Mesenteric fat pad (tissue), 1 donor: ENCODE measurements around the gene GDPGP1. TPM values are rescaled to one million over a fixed set of nuclear protein-coding genes. Genes with fewer than 3 reads are reported as not detected.
"Not testable (repeated sequence)": the region's sequence is repeated elsewhere in the genome, so short reads cannot be mapped to it uniquely, and the experiment has no call there.

ENCODE experiments used
- DNase-seq: peaks from one replicate; pipeline ENCODE4 v3.0.0-alpha.2; 2020; ENCODE audit warnings: low spot score
- long read RNA-seq: library from polyadenylated mRNA; unstranded; transcript quantifications from one replicate; pipeline ENCODE4 v2.0.0, GENCODE V29; 2020
- total RNA-seq: library from RNA; stranded (reverse); fragmentation: NEBNext Ultra II Directional; extraction: Animal tissue kit (Norgen Biotek cat#: 25700); gene quantifications from one replicate; pipeline ENCODE4 v1.2.1, GENCODE V29; 2021
- donor health status: DM: yes; HTN: yes; CAD: no.

GDPGP1 gene, protein sequence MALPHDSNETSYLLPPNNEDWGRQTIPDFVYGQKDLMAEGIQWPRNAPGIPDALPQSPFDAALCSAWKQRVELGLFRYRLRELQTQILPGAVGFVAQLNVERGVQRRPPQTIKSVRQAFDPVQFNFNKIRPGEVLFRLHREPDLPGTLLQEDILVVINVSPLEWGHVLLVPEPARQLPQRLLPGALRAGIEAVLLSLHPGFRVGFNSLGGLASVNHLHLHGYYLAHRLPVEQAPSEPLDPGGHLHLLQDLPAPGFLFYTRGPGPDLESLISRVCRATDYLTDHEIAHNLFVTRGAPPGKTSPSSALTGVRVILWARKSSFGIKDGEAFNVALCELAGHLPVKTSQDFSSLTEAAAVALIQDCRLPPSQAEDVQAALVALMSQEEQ
- total RNA-seq, result 8.1 TPM
- long read RNA-seq, transcript GDPGP1-204 (4 exons, 850 nt), result major isoform, 8 of 9 reads
- long read RNA-seq, partial matches to known transcripts, result 0 of 9 reads
- long read RNA-seq, other reads (novel, unspliced or antisense), result 0 of 9 reads

DNA sequence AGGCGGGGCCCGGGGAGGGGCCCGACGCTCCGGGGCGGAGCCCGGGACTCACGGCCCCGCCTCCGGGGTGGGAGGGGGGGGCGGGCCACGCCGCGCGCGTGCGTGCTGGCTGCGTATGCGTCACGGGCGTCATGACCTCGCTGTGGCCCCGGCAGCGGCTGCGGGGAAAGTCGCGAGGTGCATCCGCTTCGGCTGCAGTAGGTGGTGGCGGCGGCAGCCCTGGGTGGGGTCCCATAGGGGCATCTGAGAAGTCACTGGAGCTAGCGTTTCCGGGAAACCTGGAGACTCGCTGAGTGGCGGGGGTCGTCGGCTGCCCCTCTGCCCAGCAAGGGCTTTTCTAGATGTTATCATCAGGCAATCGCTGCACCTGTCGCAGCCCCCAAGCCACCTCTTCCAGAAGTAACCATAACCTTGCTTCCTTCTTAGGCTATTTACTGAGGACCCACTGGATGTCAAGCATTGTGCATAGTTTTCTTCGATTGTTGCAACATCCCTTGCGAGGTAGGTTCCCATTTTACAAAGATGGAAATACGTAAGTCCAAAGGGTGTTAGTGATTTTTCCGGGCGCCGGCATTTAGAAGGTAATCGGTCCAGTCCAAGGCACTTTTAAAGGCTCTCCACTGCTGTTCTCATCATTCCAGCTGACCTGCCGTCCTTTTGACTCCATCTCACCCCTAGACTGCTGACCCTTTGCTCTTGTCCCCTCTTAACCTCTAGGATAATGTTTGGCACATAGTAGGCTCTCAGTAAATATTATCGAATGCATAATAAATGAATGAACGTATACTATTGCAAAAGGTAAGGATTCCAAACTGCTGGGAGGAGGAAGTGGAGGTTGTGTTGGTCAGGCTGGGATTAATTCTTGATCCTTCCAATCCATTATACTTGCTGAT lies at the start of gene GDPGP1:
Gene GDPGP1, plus strand, starts transcription at position 114 of the 893 bp plus-strand sequence. CDS start 6,700 bp downstream, outside the sequence.
- no peak for DNase-seq

DNA sequence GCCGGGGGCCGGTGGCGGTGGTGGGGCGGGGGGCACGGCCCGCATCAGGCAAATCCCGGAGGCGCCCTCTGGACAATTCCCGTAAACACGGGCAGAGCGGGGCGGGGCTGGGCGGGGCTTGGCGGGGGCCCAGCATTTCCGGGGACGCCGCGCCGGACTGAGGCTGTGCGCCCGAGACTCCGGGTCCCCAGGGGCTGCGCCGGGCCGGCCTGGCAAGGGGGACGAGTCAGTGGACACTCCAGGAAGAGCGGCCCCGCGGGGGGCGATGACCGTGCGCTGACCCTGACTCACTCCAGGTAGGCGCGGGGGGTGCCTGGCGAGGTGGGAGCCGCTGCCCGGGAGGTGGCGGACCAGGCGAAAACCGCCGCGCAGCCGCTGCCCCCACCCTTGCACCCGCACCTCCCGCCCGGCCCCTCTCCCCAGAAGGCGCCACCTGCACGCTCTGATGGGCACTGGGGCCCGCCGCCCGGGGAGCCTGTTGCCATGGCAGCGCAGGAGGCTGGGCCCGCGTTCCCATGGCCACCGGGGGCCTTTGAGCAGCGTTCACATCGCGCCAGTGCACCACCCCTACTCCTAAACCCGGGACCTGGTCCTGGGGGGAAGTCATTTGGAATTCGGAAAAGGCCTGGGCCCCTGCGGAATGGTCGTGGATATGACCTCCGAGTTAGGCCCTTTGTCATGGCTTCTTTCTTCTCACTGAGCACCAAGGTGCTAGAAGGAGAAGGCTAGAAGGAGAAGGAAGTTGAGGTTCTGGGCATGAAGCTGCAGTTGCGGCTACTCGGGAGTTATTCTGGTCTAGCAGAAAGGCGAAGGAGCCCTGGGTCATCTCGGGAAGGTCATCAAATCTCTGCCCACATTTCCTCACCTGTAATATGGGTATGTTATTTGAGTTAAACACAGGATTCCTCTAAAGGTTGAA lies 49.0 kb upstream of the GDPGP1 start:
- peak; percentile 93 for DNase-seq

DNA sequence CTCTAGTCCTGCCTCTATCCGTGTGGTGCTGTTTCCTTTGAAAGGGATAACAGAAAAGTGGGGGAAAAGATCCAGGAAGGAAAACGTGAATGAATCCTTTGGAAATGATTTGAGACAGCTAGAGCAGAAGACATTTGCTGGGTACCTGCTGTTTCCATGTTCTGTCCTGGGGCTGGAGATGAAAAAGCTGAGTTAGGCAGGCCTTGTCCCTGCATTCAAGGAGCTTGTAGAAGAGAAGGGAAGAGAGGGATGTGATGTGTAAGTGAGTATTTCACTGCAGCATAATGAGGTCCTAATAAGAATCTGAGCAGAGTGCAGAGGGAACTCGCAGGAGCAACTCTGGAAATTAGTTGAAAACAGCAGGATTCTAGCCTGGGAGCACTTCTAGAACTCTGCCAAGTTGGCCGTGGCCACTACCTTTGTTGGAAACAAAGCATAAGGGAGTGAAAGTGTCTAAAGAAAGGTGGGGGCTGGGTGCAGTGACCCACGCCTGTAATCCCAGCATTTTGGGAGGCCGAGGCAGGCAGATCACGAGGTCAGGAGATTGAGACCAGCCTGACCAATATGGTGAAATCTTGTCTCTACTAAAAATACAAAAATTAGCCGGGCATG lies 46.6 kb upstream of the GDPGP1 start:
- no peak for DNase-seq

DNA sequence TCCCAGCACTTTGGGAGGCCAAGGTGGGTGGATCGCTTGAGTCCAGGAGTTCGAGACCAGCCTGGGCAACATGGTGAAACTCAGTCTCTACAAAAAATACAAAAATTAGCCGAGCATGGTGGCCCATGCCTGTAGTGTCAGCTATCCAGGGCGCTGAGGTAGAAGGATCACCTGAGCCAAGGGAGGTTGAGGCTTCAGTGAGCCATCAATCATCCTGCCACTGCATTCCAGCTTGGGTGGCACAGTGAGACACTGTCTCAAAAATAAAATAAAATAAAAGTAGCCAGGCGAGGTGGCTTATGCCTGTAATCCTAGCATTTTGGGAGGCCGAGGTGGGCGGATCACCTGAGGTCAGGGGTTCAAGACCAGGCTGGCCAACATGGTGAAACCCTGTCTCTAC lies 45.9 kb upstream of the GDPGP1 start:
- not testable (repeated sequence) for DNase-seq

DNA sequence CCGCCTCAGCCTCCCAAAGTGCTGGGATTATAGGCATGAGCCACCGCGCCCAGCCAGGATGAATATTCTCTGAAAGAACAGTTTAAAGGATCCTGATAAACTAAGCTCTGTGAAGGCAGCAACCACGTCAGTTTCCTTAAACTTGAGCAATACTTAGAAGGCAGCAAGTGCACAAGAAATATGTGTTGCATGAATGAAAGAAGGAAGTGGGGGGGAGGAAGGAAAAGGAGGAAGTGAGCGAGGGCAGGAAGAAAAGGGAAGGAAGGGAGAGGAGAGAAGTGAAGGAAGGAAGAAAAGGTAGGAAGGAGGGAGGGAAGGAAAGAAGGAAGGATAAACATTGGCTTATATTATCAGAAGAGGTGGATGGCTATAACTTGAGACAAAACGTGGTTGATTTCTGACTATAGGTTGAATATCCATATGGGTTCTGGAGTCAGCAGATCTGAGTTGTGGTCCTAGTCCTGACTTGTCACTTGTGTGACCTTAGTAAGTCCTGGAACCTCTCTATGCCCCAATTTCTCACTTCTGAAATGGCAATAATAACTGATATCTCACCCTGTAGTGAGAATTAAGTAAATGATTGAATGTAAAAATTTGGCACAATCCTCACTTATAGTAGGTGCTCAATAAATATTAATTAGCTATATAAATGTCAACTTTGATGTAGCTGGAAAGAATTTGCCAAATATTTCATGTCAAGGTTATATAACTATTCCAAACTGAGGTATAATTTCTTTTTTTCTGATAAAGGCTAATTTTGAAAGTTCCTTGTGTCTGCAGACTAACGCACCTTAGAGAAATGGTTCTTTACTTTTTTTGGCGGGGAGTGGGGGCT lies 44.9 kb upstream of the GDPGP1 start:
- DNase-seq, result no peak

DNA sequence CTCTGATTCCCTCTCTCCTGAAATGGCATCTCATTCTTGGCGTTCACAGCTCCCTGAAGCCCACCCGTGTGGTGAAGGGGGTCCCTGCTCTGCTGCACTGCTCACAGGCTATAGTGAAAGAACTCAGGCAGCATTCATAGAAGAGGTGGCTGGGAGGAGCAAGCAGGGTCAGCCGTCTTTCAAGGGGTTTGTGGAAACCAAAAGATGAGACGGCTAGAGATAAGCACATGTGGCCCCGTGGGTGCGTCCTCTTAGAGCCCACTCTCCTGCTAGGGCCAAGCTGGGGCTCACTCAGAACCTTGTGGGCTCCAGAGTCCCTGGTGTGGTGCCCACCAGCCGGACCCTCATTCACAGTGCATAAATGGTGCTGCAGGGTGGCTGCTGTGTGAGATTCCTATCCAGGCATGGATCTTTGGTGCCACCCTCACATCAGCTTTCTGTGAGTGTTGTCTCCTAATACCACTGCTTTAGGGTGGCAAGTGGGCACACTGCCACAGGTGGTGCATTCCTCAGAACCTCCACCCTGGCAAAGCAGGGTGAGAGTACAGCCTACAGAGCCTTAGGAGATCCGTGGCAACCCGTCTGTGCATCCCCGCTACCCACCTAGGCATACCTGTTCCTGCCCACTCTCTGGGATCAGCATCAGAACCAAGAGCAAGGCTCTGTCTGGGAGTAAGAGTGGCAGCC lies 44.1 kb upstream of the GDPGP1 start:
- no peak for DNase-seq

DNA sequence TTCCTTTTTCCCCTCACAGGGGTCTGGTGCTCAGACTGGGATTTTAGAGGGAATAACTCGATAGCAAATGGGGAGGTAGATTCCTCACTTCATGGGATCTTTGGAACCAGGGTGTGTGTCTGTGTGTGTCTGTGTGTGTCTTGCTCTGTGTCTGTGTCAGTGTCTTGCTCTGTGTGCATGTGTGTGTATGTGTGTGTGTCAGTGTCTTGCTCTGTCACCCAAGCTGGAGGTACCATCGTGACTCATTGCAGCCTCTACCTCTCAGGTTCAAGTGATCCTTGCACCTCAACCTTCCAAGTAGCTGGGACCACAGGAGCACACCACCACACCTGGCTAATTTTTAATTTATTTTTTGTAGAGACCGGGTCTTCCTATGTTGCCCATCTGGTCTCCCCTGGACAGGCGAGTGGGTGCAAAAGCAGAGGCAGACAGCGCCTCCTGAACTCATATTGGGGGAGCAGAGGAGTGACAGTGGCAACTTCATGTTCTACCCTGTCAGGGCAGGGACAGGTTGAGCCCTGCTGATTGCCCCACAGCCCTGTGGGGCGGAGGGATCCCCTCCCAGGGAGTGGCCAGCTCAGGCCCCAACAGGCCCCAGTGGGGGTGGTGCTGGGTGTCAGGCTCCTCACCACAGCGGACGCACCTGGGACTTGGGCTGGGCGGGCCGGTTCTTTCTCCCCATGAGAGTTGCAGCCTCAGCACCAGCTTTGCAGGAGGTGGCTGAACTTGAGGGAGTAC lies 43.2 kb upstream of the GDPGP1 start:
- no peak for DNase-seq

DNA sequence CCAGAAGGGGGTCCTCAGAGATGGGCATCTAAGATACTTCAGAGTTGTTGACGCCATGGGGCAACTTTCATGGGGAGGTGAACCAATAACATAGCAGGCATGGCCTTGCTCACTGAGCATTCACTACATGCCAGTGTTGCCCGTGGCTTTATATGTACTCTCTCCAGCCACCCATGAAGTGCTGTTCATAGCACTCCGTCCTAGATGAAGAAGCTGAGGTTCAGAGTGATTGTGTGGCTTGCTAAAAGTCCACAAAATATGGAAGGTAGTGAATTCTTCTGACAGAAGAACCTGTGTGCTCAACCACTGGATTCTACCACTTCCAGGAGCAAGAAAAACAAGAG lies 42.7 kb upstream of the GDPGP1 start:
- DNase-seq, result no peak

DNA sequence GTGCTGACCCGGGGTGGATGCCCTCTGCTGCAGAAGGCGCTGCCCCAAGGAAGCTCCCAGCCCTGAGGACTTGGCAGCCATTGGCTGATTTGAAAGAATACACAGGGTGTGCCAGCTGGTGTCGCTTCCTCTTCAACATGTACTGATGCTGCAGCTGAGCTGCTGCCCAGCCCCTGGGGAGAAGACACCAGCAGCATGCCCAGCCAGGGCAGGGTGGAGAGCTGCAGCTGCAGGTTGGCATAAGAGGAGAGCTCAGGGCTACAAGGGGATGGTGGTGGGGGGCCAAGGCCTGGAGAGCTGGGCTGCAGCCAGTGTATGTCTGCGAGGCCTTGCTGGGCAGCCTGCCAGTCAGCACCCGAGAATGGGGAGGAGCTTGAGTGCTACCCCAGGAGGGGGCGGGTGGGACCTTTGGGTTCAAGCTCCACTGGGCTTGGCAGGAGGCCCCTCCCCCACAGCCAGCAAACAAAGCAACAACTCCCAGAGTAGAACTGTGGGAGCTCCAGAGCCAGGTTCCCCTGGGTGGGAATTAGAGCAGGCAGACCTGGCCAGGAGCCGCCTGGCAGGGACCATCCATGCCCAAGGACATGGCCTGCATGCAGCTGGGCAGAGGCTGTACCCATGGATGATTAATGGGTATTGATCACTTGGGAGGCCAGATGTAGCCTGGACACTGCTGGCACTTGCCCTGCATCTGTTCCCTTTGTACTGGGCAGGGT lies 42.1 kb upstream of the GDPGP1 start:
- DNase-seq, result no peak

DNA sequence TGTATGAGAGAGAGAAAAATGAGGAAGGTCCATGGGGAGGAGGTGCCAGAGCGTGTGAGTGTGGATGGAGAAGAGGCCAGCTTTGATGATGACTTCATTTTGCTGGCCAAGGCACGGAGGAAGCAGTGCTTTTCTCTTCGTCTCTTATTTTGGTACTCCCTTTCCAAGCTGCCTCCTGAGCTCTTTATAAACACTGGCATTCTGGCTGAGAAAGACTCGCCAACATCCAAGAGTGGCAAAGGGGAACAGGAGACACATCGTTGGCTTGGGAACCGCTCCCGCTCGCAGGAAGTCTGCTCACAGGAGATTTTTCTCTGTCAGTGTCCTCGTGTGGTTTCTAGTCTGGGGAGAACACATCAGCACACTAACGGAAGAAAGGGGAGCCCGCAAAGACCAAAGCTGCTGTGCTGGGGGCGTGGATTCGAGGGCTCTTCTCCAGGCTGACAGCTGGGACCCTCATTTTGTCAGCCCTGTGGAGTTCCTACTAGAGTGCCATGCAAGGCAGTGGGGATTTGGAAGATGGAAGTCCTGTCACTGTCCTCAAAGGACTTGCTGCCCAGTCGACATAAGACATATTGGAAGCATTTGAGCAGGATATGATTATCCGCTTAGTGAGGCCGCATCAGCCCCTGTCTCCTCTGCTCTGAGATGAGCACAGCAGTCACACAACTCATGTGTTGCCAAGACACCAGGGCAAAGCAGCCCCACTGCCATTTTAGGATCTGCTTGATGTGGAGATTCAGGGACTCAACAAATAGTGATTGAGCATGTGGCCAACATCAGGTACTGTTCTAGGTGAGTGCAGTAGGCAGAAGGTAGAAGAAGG lies 40.8 kb upstream of the GDPGP1 start:
- no peak for DNase-seq

DNA sequence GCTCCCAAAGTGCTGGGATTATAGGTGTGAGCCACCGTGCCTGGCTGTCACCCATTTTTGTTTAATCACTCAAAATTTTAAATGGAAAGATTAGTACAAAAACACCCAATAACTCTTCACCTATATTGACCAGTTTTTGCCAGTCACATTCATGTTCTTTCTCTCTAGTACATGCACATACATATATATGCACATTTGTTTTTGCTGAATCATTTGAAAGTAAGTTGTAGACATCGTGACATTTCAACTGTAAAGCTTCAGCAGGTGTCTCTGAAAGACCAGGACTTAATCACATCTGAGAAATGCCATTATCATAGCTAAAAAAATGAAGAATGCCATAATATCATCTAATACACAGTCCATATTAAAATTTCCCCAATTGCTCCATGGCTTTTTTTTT lies 39.4 kb upstream of the GDPGP1 start:
- DNase-seq, result no peak

DNA sequence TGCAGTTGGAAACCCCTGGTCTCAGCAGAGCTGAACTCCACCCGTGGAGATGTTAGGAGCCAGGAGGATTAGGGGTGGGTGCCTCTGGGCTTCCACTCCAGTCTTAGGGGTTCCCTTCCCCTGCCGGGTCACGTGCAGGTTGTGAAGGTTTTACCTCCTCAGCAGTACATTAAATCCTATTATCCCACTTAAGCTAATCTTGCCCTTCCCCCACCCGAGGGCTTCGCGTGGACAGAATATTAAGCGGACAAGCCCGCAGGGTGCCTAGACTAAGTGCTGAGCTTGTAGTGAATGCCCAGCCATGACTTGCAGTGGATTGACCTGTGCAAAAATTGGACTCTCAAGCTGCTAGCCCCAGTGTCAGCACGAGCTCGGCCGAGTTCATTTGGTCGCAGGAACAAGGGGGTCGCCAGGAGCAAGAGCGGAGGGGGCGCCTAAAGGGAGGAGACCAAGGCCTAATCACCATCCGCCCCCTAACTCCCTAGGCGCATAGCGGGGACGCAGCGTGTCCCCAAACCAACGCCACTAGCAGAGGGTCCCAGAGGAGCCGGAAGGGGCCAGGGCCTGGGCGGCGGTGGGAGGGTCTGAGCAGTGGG lies 33.4 kb upstream of the GDPGP1 start:
- no peak for DNase-seq

DNA sequence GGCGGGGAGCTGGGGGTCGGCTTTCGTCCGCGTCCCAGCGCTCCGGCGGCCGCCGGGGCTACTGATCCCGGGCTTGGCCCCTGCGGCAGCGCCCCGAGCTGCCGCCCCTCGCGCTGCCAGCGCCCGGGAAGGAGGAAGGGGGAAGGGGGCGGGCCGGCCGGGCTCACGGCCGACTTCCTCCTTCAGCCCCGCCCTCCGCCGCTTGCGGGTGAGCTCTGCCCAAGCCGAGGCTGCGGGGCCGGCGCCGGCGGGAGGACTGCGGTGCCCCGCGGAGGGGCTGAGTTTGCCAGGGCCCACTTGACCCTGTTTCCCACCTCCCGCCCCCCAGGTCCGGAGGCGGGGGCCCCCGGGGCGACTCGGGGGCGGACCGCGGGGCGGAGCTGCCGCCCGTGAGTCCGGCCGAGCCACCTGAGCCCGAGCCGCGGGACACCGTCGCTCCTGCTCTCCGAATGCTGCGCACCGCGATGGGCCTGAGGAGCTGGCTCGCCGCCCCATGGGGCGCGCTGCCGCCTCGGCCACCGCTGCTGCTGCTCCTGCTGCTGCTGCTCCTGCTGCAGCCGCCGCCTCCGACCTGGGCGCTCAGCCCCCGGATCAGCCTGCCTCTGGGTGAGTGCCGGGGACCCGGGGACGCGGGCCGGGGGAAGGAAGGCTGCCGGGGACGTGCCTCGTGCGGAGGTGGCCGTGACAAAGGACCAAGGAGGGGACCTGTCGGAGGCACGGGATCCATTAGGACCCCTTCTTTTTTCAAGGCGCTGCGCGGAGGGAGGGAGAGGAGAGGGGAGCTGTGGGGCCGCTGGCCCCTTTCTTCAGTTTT lies 32.7 kb upstream of the GDPGP1 start, which contains the start of gene SEMA4B:
Gene SEMA4B, plus strand, starts transcription at position 201 of the 814 bp plus-strand sequence. Its CDS starts 249 bp downstream, at position 450.
- no peak for DNase-seq

DNA sequence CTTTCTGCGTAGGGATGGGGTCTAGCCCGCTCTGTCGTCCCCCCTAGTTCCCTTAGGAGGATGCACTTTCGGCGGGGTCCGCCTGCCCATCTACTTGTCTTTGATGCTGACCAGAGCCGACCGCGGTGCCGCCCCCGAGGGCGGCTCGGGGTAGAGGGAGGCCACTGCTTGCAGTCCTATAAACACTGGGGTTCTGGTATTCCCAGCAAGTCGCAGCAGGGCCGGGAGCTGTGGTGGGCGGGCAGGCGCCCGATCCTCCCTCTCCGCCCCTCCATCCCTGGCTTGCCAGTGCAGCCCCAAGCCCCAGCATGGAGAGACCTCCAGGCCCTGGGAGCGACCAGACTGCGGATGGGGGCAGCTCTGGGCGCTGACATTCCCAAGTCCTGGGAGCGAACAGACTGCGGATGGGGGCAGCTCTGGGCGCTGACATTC lies 32.0 kb upstream of the GDPGP1 start:
- DNase-seq, result no peak

DNA sequence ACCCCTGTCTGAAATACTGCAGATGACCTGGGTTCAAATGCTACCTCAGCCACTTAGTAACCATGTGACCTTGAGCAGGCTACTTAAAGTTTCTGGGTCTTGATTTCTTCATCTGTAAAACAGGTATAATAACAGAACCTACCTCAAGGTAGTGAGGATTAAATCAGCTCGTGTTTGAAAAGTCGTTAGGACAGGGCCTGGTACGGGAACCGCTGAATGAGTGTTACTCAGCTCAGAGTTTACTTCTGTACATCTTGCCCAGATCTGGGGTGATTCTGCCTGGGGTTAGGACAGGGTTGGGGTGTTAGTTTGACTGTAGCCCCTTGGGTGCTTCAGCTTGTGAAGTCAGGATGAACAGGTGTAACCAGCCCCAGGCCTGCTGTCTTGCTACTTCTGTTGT lies 31.1 kb upstream of the GDPGP1 start:
- DNase-seq, result no peak
